Measurements from ENCODE around the gene SORCS2. TPM values are rescaled to one million over a fixed set of nuclear protein-coding genes. Genes with fewer than 3 reads are reported as not detected.
"Not testable (repeated sequence)": the region's sequence is repeated elsewhere in the genome, so short reads cannot be mapped to it uniquely, and the experiment has no call there.

The SORCS2 gene
- total and polyA plus RNA-seq, 2 experiments from 2014 or later = 0.38 to 1.4 TPM

- TF ChIP-seq EZH2phosphoT487 (IDR thresholded peaks at IDR 0.05; ENCODE audit: insufficient read depth, low read depth) = no peak
- Histone ChIP-seq H3K4me1 (ENCODE audit: insufficient read depth) (no peaks in the 10 kb centered on the region), H3F3A (ENCODE audit: insufficient read depth) (no peaks in the 10 kb centered on the region), H3K9ac (no peak overlapping the region), H3K27me3 (replicated peaks; ENCODE audit: insufficient read depth) (0 out of 2 replicates have a peak, but pooled peaks cover 10% of the 10 kb centered on the region), H3K4me3 (no peak overlapping the region), H3K9me2 (ENCODE audit: insufficient read depth) (no peaks in the 10 kb centered on the region), H2AFZ (no peak overlapping the region), H3K9me3 (ENCODE audit: low read depth) (no peaks in the 10 kb centered on the region), H3K79me2 (ENCODE audit: insufficient read depth) (no peaks in the 10 kb centered on the region), H3K36me3 (ENCODE audit: low read depth) (no peaks in the 10 kb centered on the region), H3K27ac (no peak overlapping the region), H3K4me2 (ENCODE audit: unreplicated experiment) (no peak overlapping the region), H4K20me1 (ENCODE audit: insufficient read depth) (no peaks in the 10 kb centered on the region)
- WGBS, 2 experiments (ENCODE audit: low coverage in 1 of 2, low lambda C conversion rate in 2 of 2, missing lambda C conversion rate in 2 of 2) = 50 to 64% methylated on average over 5 of the region's 5 CpGs
- in situ Hi-C loops (cut with MboI) = no loop called here
- DNase-seq = no peak
Measured at GRCh38 chr4:7450775-7451433, 258.6 kb downstream of the SORCS2 start.

GRCh38 chr4:7451434-7451789 lies 259.1 kb downstream of the SORCS2 start:
- DNase-seq = no peak
- H3K4me2 ChIP-seq (ENCODE audit: unreplicated experiment) = no peak overlapping the region
- no peak overlapping the region for H3K27ac ChIP-seq
- TF ChIP-seq EZH2phosphoT487 (IDR thresholded peaks at IDR 0.05; ENCODE audit: insufficient read depth, low read depth) (no peak), EZH2 (IDR thresholded peaks at IDR 0.05; ENCODE audit: insufficient read depth, poor library complexity, severe bottlenecking) (no peak)
- in situ Hi-C loops (cut with MboI) = no loop called here
- H2AFZ ChIP-seq = no peak overlapping the region
- no peaks in the 10 kb centered on the region for H3K9me2 ChIP-seq (ENCODE audit: insufficient read depth)
- H3K9ac ChIP-seq = no peak overlapping the region
- no peaks in the 10 kb centered on the region for H3K9me3 ChIP-seq (ENCODE audit: low read depth)
- H3K27me3 ChIP-seq (replicated peaks; ENCODE audit: insufficient read depth) = 0 out of 2 replicates have a peak, but pooled peaks cover 5% of the 10 kb centered on the region
- H3K36me3 ChIP-seq (ENCODE audit: low read depth) = no peaks in the 10 kb centered on the region
- WGBS, 2 experiments (ENCODE audit: low coverage in 1 of 2, low lambda C conversion rate in 2 of 2, missing lambda C conversion rate in 2 of 2) = 39 to 40% methylated on average over 2 of the region's 2 CpGs
- no peaks in the 10 kb centered on the region for H3K79me2 ChIP-seq (ENCODE audit: insufficient read depth)
- no peak overlapping the region for H3K4me3 ChIP-seq
- H3F3A ChIP-seq (ENCODE audit: insufficient read depth) = no peaks in the 10 kb centered on the region
- H4K20me1 ChIP-seq (ENCODE audit: insufficient read depth) = no peaks in the 10 kb centered on the region
- H3K4me1 ChIP-seq (ENCODE audit: insufficient read depth) = no peaks in the 10 kb centered on the region

DNA sequence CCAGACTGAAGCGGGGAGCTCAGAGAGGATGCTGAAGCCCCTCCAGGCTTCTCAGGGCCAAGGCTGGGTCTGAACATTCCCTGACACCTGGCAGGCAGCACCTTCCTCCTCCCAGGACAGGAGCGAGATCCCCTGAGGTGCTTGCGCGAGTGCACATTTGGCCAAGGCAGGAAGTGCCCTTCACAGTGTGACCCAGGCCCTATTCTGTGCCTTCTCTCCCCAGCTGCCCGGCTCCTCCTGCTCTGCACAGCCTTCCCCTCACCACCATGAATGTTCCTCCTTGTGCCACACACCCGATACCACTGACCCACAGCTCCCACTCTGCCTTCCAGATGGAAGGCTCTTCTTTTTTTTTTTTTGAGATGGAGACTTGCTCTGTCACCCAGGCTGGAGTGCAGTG lies 259.5 kb downstream of the SORCS2 start:
- H3K4me1 ChIP-seq (ENCODE audit: insufficient read depth) = no peaks in the 10 kb centered on the region
- H3K4me2 ChIP-seq (ENCODE audit: unreplicated experiment) = no peak overlapping the region
- no peak overlapping the region for H3K4me3 ChIP-seq
- H3K36me3 ChIP-seq (ENCODE audit: low read depth) = no peaks in the 10 kb centered on the region
- no peaks in the 10 kb centered on the region for H3F3A ChIP-seq (ENCODE audit: insufficient read depth)
- no peaks in the 10 kb centered on the region for H4K20me1 ChIP-seq (ENCODE audit: insufficient read depth)
- H3K27me3 ChIP-seq (replicated peaks; ENCODE audit: insufficient read depth) = 0 out of 2 replicates have a peak, but pooled peaks cover 3% of the 10 kb centered on the region
- no peak overlapping the region for H2AFZ ChIP-seq
- TF ChIP-seq EZH2 (IDR thresholded peaks at IDR 0.05; ENCODE audit: insufficient read depth, poor library complexity, severe bottlenecking) (no peak), EZH2phosphoT487 (IDR thresholded peaks at IDR 0.05; ENCODE audit: insufficient read depth, low read depth) (no peak)
- H3K9ac ChIP-seq = no peak overlapping the region
- no peak for DNase-seq
- H3K27ac ChIP-seq = no peak overlapping the region
- no peaks in the 10 kb centered on the region for H3K79me2 ChIP-seq (ENCODE audit: insufficient read depth)
- H3K9me3 ChIP-seq (ENCODE audit: low read depth) = no peaks in the 10 kb centered on the region
- in situ Hi-C loops (cut with MboI) = no loop called here
- no peaks in the 10 kb centered on the region for H3K9me2 ChIP-seq (ENCODE audit: insufficient read depth)
- 68 to 76% methylated on average over 6 of the region's 6 CpGs for WGBS, 2 experiments (ENCODE audit: low coverage in 1 of 2, low lambda C conversion rate in 2 of 2, missing lambda C conversion rate in 2 of 2)

- H4K20me1 ChIP-seq (ENCODE audit: insufficient read depth); DNase-seq; H3K36me3 ChIP-seq (ENCODE audit: low read depth); H2AFZ ChIP-seq; H3K27ac ChIP-seq; H3K79me2 ChIP-seq (ENCODE audit: insufficient read depth); H3K9me3 ChIP-seq (ENCODE audit: low read depth); H3K9me2 ChIP-seq (ENCODE audit: insufficient read depth); H3F3A ChIP-seq (ENCODE audit: insufficient read depth); H3K4me2 ChIP-seq (ENCODE audit: unreplicated experiment); in situ Hi-C loops (cut with MboI); H3K4me3 ChIP-seq; H3K4me1 ChIP-seq (ENCODE audit: insufficient read depth); H3K9ac ChIP-seq; H3K27me3 ChIP-seq (replicated peaks; ENCODE audit: insufficient read depth): not testable (repeated sequence)
- 77 to 83% methylated on average over 6 to 9 of the region's 9 CpGs for WGBS, 2 experiments (ENCODE audit: low coverage in 1 of 2, low lambda C conversion rate in 2 of 2, missing lambda C conversion rate in 2 of 2)
Measured at GRCh38 chr4:7452802-7453201, 260.5 kb downstream of the SORCS2 start.

Measured in GM23248 (cell line).